ENCODE data around the gene FARP1. TPM values are rescaled to one million over a fixed set of nuclear protein-coding genes. Genes with fewer than 3 reads are reported as not detected.

FARP1 gene
- total and polyA plus RNA-seq, 2 experiments from 2014 or later, result 43.2 to 44.2 TPM

- Histone ChIP-seq H3K36me3 (no peaks in the 10 kb centered on the region), H3K9me3 (ENCODE audit: low read depth) (no peaks in the 10 kb centered on the region), H3K4me1 (ENCODE audit: low read depth) (peaks cover 21% of the 10 kb centered on the region), H3K4me3 (no peak overlapping the region), H3K27ac (no peak overlapping the region), H3K27me3 (no peaks in the 10 kb centered on the region)
- no peak for TF ChIP-seq CTCF (IDR thresholded peaks at IDR 0.05; ENCODE audit: low read depth, low read length)
- DNase-seq (ENCODE audit: low read depth in 1 of 2, low spot score in 1 of 2), result no peak
These were observed 45.8 kb downstream of the FARP1 start for GRCh38 chr13:98188544-98189166.

DNA sequence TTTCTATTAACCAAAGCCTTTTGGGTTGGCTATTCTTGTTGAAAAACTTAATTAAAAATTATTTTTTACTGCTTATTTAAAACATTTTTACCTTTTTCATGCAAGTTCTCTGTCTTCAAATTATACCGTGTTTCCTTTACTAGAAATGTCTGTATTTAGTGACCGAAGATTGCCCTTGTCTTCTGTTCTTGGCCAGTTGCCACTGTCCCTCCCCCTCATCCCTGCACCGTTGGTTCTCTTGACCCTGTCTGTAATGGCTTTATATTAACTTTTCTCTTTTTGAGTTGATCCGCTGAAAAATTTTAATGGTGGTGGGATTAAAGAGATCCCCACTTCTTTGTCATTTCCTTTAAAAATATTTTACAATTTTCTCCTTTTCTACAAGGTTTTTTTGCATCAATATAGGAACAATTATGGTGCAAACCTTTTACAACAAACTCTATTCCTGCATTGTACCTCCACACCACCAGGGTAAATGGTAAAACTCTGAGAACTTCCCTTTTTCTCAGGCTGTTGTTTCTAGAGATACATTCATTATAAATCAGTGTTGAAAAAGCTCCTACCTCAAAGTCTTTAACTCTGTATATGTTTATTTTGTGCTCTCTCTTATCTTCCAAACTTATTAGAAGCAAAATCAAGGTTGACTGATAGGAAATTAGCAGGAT, 47.1 kb downstream of the FARP1 start:
- peak in 1 of 2 donors; percentile 34 for DNase-seq (ENCODE audit: low read depth in 1 of 2, low spot score in 1 of 2)
- Histone ChIP-seq H3K4me3 (no peak overlapping the region), H3K27ac (no peak overlapping the region), H3K36me3 (no peaks in the 10 kb centered on the region), H3K4me1 (ENCODE audit: low read depth) (peaks cover 21% of the 10 kb centered on the region), H3K9me3 (ENCODE audit: low read depth) (no peaks in the 10 kb centered on the region), H3K27me3 (no peaks in the 10 kb centered on the region)
- TF ChIP-seq CTCF (IDR thresholded peaks at IDR 0.05; ENCODE audit: low read depth, low read length), result peak; percentile 7

DNA sequence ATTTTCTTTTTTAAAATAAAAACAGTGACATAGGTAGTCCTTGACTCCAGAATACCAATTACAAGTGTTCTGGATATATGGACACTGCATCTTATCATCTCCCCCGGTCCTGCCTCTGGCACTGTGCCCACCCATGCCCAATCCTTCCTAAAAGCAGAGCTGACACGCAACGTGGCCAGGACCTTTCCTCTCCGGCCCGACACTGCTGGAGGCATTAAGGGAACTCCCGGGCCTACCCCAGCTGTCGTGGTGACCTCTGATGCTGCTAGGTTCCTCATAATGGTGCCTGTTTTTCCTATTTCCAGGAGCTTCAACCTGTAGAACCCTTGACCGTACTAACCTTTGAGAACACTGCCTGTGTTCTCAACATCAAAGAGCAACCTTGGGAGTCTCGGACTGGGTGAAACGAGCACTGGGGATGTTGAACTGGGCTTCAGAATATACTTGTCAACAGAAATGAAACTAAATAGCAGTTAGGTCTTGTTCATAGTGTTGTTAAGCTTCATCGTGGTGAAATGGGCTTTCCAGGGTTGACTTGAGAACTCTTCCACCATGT, 48.1 kb downstream of the FARP1 start:
- Histone ChIP-seq H3K4me3 (no peak overlapping the region), H3K9me3 (ENCODE audit: low read depth) (no peaks in the 10 kb centered on the region), H3K4me1 (ENCODE audit: low read depth) (peaks cover 21% of the 10 kb centered on the region), H3K36me3 (no peaks in the 10 kb centered on the region), H3K27ac (no peak overlapping the region), H3K27me3 (no peaks in the 10 kb centered on the region)
- no peak for TF ChIP-seq CTCF (IDR thresholded peaks at IDR 0.05; ENCODE audit: low read depth, low read length)
- DNase-seq (ENCODE audit: low read depth in 1 of 2, low spot score in 1 of 2), result no peak

DNA sequence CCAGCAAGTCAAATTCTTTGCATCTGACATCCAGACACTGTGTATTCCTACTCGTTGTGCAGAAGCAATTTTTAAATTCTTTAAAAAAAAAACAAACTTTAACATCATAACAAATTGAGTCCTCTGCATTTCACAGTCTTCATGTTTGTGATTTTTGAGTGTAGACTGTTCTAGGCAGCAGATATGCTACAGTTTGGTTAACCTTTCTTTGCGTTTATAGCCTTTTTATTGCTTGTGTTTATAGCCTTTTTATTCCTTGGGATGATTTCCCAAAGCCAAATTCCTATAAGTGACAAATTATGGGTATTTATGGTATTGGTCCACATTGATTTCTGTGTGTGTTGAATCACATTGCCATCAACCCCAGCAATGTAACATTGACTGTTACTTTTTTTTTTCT, 49.1 kb downstream of the FARP1 start:
- Histone ChIP-seq H3K4me3 (no peak overlapping the region), H3K27ac (no peak overlapping the region), H3K9me3 (ENCODE audit: low read depth) (no peaks in the 10 kb centered on the region), H3K36me3 (no peaks in the 10 kb centered on the region), H3K4me1 (ENCODE audit: low read depth) (peaks cover 21% of the 10 kb centered on the region), H3K27me3 (no peaks in the 10 kb centered on the region)
- no peak for DNase-seq (ENCODE audit: low read depth in 1 of 2, low spot score in 1 of 2)
- no peak for TF ChIP-seq CTCF (IDR thresholded peaks at IDR 0.05; ENCODE audit: low read depth, low read length)

DNA sequence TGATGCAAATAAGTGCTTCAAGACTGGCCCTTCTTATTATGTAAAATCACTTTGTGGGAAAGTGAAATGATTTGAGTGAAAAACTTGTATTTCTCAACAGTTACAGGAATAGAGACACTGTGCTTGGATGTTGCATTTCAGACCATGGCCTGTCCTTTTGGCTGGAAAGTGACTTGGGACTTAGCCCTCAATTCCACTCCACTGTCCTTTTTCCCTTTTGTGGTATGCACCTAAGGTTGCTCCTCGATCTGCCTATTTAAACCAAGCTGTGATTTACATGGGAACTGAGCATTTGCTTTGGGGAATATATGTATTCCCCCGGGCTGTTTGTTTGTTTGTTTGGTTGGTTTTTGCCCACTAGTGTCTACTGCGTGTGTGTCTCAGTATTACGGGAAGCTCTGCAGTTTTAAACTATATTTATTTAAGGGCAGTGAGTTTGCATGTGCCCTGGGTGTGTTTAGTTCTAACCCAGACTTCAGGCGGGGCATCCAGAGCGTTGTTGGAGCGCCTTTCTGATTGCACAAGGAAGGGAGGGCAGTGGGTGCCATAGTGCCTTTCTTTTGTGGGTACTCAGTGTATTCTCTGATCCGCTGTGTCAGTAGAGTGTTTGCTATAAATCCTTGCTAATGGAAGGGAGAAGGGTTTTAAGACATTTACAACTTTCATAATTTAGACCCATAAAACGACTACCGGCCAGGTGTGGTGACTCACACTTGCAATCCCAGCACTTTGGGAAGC, 52.3 kb downstream of the FARP1 start:
- no peaks in the 10 kb centered on the region for H3K9me3 ChIP-seq (ENCODE audit: low read depth)
- H3K27ac ChIP-seq, result no peak overlapping the region
- TF ChIP-seq CTCF (IDR thresholded peaks at IDR 0.05; ENCODE audit: low read depth, low read length), result no peak
- DNase-seq (ENCODE audit: low read depth in 1 of 2, low spot score in 1 of 2), result no peak
- H3K4me1 ChIP-seq (ENCODE audit: low read depth), result peaks cover 16% of the 10 kb centered on the region
- H3K4me3 ChIP-seq, result no peak overlapping the region
- no peaks in the 10 kb centered on the region for H3K27me3 ChIP-seq
- no peaks in the 10 kb centered on the region for H3K36me3 ChIP-seq
